CD1c-positive myeloid dendritic cell (primary cell): ENCODE measurements around the gene PRKCH.

Experiments used
- DNase-seq: peaks from one replicate; pipeline ENCODE4 v3.0.0-alpha.2; 2016; ENCODE audit errors: extremely low spot score

The PRKCH gene

DNA sequence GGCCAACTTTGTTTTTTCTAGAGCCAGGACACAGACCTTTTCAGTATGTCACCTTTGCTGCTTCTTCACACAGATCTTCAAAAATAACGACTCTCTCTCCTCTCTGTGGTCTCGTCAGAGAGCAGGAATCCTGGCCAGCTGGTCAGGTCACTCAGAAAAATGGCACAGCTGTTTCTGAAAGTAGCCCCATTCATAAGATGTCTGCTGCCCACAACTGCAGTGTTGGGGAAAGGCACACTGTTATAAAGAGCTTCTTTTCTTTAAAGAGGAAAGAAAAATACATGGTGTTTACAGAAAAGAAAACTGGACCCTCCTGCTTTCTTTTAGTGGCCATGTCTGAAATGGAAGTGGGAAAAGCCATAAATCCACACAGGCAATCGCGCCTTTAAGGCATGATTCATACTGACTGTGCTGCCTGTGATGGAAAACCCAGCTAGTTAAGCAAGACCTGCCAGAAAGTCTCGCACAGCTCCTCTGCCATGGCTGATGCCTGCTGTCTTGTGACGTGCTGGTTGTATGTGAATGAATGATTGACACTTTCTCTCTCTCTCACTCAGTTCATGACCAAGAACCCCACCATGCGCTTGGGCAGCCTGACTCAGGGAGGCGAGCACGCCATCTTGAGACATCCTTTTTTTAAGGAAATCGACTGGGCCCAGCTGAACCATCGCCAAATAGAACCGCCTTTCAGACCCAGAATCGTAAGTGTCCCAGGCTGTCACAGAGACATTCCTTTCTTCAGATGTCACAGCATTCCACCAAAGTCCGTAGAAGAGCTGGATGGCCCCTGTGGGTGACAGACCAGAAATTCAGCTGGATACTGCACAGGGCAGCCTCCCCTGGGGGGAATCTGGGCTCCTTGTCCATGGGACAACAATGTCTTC lies 226.0 kb downstream of the PRKCH start:
- peak; percentile 22 for DNase-seq

DNA sequence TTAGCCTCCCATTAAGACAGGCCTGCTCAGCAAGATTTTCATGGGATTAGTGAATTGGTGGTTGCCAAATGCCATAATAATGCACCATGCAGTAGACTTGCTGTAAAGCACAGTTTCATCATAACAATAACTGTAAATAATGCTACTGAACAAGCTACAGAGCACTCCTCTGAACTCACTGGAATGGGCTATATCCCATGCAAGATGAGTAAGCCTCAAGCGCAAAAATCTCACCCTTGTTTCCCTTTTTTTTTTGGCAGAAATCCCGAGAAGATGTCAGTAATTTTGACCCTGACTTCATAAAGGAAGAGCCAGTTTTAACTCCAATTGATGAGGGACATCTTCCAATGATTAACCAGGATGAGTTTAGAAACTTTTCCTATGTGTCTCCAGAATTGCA lies 228.0 kb downstream of the PRKCH start:
- DNase-seq: peak; percentile 69

DNA sequence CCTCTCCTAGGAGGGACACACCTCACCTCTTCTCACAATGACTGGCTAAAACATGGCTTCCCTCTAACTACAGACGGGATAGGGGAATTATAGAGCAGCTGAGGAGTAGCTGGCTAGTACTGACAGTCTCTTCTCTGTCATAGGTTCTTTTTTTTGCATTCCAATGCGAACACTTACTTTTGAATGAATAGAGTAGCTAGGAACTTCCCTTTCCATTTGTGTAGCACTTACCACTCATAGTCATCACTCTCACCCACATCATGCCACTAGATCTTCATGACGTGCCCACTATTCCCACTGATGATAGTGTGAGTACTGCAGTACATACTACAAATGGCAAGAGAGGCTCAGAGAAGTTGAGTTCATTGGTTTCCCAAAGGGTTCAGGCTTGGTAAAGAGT lies 230.0 kb downstream of the PRKCH start:
- peak; percentile 82 for DNase-seq

DNA sequence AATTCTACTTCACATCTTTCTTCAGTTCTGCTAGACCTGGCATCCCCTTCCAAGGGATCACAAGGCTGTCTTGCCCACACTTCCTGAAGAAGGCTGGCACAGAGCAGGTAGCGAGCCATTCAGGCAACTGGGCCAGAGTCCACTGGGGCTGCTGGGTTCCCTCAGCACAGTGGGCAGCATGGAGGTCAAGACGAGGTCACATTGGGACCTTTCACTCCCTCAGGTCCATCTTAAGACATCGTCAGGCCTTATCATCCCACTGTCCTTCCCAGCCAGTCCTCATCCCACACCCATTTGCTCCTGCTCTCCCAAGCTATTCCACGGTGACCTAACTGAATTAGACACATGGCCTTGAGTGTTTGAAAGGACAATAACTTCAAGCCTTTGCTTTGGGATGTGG lies 230.9 kb downstream of the PRKCH start:
- no peak for DNase-seq

DNA sequence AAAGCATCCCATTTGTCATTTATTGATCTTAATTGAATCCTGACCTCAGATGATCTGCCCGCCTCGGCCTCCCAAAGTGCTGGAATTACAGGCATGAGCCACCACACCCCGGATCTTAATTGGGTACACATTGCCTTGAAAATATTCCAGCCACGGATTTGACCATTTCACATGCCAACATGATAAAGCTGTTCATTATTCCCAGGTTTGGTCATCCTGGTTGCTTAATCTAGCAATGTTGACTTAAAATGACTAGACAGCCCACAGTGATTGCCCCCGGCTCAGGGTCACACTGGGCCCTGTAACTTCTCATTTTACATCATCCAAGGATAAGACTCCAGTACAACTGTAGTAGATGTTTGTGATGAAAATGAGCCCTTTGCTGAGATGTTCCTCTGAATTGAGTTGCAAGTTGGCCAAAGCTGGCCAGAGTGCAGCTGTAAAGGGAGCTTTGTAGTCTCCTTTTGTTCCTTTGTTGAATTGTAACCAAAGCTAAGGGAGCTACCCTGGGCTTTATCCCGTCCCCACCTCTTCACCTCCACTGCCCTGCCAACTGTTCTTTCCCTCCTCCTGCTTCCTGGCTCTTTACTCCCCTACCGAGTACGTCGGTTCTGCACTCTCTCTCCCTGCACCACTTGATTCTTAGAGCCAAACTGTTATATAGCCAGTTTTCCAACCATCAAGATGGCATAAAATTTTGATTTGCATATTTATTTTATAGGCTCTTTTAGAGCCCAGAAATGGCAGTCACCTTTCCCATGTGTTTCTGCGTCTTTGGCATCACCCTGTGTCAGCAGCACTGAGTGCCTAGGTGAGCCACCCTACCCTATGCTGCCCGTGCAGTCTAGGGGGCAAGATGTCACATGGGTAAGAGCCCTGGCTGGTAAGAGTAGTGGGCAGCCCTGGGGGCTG lies 232.6 kb downstream of the PRKCH start:
- DNase-seq: peak; percentile 66

DNA sequence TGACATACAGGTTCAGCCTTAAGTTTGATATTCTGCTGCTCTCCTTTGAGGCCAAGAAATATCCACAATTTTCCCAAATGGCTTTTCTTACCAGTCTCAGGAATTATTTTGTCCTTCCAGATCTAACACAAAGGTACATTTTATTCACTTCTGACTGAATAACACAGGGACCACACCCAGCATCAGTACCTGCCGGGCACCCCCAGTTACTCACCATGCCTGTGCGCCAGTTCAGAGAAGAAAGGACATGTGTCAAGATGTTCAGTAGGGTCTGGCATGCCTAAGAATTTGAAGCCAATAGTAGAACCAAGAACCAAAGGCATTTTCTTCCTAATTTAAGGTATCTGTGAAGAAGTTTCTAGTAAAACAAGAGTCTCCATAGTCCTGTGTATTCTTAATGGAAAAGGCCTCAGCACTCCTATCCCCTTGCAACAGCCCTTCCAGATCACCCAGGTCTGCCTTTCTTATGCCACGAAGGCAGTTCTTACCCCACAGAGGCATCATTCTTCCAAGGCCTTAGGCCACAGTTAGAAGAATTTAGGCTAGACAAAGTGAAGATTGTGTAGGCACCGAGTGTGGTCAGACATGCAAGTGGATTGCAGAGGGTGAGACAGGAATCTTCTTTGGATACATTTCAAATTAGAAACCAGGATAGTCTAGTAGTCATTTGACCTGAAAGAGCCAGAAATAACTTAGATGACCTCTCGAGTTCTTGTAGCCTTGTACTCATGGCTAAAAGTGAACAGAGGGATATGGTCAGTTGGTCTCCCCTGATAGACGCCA lies 233.9 kb downstream of the PRKCH start:
- DNase-seq: no peak

DNA sequence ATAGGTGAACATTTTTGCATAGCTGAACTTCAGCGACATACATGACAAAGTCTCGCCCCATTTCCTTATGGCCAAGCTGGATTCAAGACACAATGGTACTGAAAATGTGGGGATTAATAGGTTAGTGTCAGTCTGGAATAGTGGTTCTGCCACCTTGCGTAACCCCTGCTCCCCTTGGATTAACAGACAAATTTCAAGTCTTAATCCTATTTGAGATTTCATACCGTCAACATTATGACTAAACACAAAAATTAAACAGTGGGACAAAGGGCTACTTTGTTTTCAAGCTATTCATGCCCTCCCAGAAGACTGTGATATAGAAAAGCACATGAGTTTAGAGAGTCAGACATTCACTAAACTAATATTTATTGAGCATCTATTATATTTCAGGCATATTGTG lies 235.1 kb downstream of the PRKCH start:
- no peak for DNase-seq

DNA sequence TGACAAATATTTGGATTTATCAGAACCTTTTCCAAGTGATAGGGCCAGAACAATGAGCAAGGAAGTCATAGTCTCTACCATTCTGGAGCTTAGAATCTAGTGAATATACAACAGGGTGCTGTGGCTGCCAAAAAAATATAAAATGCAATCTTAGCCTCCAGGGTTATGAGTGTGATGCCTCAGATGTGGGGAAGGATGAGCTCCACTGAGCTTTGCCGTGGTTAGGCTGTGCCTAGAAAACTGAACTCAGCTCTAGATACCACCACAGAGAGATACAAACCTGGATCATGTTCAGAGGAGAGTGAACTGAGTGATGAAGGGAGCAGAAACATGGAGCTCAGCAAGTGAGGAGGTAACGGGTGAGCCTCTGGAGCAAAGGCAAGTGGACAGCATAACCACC lies 235.9 kb downstream of the PRKCH start:
- no peak for DNase-seq

DNA sequence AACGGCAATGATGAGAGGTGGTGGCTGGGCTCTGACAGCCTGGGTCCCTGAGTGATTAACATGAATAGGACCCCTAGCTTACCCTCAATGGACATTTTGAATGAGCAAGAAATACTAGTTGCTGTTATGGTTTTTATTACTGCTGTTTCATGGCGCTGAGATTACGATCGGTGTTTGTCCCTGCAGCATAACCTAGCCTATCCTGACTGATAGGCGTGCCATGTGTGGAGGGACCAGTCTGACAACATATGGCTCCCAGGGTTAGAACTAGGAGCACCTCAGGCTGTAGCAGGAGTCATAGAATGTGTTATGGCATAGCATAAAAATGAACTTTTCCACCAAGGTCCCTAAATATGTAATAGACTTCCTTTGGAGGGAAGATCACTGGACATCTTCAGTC lies 236.5 kb downstream of the PRKCH start:
- DNase-seq: no peak

DNA sequence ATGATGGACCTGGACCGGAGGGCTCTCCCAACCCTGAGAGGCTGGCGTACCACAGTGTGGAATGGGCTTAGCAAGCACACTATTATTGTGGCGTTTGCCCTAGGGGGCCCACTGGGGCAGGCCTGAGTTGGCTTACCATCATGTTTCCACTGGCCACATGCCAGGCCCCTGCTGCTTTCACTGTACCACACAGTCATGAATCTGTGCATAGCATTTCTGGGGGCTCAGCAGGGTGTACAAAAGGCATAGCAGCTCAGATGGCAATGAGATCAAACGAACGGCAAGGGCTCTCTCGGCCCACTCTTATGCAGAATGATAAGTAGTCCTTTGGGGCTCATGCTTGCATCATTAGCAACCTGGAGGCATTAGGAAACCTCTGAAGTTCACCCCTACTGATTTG lies 236.9 kb downstream of the PRKCH start:
- DNase-seq: no peak

DNA sequence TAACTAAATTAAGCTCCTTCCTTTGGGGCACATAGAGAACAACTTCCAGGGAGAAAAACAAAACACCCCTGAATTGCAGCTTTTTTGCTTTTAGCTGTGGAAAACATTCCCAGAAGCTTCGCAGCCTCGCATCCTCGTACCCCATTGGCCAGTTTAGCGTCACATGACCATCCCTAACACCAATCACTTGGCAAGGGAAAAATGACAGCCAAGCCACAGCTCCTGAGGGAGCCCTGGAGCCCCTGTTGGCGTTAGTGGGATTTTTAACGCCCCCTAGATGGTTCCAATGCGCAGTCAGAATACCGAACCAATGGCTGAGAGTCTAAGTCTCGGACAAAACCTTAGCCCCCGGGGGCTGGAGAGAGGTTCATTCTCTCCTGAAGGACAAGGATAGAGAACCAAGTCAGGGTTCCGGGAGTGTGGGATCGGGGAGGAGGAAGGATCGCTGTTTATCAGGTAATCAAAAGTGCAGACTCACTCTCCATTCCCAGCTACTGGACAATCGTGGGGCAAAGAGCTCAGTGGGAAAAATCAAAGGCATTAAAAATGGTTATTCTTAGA lies 238.3 kb downstream of the PRKCH start:
- DNase-seq: no peak

DNA sequence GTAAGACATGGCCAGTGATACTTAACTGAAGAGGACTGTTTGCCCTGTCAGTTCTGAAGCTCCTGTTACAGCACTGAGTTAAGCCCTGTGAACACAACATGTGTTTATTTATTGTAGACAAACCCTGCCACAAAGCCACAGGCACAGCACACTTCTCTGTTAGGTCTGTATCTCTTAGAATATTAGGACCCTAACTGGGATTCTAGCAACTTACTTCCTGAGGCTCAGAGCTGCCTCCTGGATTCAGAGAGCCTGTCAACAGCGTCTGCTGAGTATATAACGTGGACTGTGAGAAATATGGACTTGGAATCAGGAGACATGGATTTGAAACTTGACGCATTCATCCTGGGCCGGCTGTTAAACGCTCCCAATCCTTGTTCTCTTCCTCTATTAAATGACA lies 238.9 kb downstream of the PRKCH start:
- no peak for DNase-seq

DNA sequence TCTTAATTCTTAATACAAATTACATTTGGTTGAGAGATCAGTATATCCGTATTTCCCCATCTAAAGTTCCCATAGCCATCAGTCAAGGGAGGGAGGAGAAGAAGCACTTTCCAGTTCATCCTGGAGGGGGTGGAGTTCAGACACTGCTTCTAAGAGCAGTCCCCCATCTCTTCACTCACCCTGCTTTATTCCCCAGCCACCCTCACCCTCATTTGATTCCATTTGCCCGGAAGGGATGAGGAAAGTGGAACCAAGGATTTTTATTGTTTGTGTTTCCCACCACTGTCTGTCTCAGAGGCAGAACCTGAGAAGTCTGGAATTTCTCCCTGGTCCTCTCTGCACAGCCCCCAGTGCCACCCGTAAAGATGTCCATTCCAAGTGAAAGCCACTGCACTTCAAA lies 239.7 kb downstream of the PRKCH start:
- no peak for DNase-seq

DNA sequence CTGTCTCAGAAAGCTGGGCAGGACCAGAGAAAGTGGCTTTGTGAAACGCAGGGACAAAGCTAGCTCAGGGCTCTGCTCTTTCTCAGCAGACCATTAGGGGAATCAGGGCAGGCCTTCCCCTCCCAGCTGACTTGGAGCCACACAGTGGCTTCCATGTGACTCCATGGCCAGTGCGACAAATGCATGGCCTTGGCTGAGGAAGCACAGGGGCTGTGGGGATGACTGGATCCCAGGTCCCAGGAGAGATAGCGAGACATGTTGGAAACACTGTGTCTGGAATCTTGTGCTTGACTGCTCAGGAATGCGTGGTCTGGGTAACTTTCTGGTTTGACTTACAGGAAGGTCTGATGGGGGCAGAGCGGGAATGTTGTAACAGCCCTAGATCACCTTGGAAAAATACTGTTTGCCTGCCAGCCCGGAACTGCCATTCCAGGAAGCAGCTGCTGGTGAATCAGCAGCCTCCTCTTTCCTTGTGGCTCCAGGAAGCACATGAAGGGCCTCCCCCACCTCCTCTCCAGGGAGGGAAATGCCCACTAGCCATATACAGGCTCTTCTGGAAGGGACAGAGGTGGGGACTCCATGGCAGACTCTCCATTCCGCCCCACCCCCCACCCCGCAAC lies 240.4 kb downstream of the PRKCH start:
- DNase-seq: peak; percentile 40

DNA sequence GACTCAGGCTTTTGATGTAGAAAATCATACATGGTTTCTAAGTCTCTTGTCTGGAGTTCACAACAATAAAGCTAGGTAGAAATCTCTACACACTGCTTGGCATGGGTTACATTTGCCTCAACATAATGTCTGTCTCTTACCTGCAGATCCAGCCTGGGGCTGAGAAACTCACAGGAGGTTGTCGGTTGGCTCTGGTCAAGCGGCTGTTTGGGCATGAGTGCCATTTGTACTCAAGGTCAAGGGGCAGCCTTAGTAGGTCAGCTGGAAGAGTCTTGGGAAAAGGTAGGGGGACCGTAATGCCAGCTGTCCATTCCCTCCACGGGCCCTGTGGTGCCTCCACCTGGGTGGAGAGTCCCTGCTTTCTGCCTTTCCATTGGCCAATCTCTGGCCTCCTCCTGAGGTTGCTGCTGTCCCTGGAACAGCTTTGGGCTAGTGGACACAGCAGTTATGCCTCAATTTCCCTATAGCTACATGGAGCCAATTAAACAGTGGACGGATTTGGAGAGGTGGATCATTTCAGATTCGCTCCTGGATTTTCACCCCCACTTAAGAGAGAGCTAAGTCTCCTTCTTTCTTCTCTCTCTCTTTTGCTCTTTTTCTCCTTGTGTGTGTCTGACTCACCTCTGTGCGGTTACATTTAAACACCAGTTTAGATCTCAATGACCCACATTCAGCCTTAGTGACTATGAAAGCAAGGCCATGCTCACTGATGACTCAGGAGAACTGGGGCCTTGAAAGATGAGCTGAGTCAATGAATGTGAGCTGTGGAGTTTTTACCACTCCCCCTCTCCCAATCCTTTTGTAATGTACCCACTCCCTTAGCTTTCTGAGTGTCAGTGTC lies 241.2 kb downstream of the PRKCH start:
- peak; percentile 32 for DNase-seq

DNA sequence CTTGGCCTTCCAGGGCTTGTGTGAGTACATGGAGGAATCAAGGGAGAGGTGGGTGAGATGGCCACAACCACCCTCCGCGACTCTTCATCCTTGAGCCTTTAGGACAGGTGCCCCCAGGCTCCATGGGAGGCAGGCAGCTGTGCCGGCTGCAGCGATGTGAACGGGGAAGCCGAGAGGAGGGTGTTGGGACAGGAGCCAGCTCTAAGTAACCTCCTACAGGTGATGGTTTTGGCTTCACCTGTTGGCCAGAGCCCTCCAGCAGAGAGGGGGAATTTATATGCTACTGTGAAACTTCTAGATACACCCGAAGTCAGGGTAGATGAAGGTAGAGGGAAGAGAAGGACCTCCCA lies 241.8 kb downstream of the PRKCH start:
- DNase-seq: no peak

DNA sequence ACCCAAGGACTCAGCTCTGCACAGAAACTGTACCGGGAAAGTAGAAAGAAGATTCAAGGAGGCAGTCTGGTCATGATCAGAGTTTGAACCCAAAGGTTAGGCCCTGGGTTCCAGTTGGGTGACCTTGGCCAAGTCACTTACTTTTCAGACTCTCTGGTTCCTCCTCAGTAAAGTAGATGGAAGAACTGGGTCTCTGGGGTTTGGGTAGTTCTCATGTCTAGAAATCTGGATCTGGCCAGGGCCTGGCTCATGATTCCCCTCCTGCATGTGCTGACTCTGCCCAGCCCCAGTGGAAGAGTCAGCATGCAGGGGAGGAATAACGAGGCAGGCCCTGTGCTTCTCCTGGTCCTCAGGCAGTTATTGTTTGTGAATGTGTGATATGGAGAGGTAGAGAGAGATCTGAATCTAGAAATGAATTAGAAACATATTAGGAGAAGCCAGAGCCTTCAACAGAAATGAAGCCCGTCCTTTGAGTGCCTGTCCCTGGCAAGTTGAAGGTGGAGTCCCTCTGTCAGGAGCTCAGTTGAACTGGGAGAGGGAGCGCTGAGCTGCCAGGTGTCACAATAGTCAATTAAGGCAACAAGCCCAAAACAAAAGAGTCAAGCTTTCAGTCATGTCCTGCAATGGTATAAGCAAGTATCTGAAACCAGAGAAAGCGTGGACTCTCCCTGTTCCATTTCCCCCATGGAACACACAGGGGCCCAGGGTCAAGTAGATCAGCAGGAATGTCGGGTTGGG lies 242.7 kb downstream of the PRKCH start:
- DNase-seq: no peak

DNA sequence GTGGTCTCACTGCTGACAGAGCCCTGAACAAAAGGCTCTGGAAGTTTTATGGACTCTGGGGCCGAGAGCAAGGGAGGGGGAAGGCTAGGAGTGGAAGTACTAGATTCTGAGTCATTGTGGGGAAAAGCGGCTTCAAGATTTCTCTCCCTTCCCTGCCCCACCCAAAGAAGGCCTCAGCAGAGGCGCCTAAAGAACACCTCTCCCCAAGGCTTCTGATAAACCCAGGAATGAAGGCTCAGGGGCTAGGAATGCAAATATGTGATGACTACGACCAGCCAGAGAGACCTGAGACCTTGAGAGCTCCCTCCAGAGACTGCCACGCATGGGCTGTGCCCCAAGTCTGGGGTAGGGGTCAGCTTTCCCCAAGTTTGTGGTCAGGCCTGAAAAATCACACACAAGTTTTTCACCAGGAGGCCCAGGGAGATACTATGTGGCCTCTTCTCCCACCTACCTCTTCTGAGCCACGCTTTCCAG lies 243.3 kb downstream of the PRKCH start:
- DNase-seq: peak; percentile 28

DNA sequence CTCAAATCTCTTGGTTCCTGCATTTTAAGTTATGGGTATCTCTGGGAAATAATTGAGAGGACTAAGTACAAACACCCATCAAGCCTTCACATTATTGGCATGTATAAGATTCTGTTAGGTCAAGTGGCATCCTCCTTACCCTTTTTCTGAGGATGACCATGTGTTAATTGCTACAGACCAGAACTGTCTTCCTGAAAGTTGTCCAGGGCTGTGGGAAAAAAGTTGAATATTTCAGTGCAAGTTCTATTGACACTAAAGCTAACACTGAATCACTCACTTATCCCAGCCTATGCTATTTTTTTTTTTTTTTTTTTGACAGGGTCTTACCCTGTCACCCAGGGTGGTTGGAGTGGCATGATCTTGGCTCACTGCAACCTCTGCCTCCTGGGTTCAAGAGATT lies 243.8 kb downstream of the PRKCH start:
- no peak for DNase-seq
